HL-60 (cell line): ENCODE data around the gene FIG4.

Source experiments
- DNase-seq, 2 experiments: peaks; one replicate each; pipeline ENCODE4 v3.0.0-alpha.2; 2010 to 2020; ENCODE audit warnings: low read depth in 1 of 2, low spot score in 1 of 2
- H3K27ac ChIP-seq: fragments of 250-450 bp; sonication (Bioruptor Pico); replicated peaks from 2 replicates; pipeline ENCODE4 v1.5.1; 2020; ENCODE audit warnings: mild to moderate bottlenecking, moderate library complexity
- H3K27me3 ChIP-seq: fragments of 250-450 bp; sonication (Bioruptor Pico); 2 replicates; pipeline ENCODE4 v1.5.1; 2021; ENCODE audit warnings: mild to moderate bottlenecking, moderate library complexity; ENCODE audit not compliant: insufficient read depth, poor library complexity, severe bottlenecking
- H3K4me3 ChIP-seq: replicated peaks from 2 replicates; pipeline ENCODE4 v1.5.1; 2011; ENCODE audit warnings: mild to moderate bottlenecking, control low read depth, low read length; ENCODE audit not compliant: insufficient read depth
- CTCF ChIP-seq: IDR thresholded peaks from one replicate; pipeline ENCODE4 v1.5.1; 2011; ENCODE audit warnings: low read length, control low read depth, inconsistent platforms; ENCODE audit not compliant: insufficient read depth
- GABPA ChIP-seq: IDR thresholded peaks from 2 replicates; pipeline ENCODE4 v1.6.1; 2012; ENCODE audit warnings: low read depth
- POLR2AphosphoS5 ChIP-seq: IDR thresholded peaks from 2 replicates; pipeline ENCODE4 v1.6.1; 2012; ENCODE audit warnings: low read depth
- REST ChIP-seq: IDR thresholded peaks from 2 replicates; pipeline ENCODE4 v1.6.1; 2012; ENCODE audit warnings: low read depth; ENCODE audit not compliant: insufficient replicate concordance
- SPI1 ChIP-seq: IDR thresholded peaks from 2 replicates; pipeline ENCODE4 v1.6.1; 2012; ENCODE audit warnings: low read depth, mild to moderate bottlenecking, borderline replicate concordance

Gene FIG4

GRCh38 chr6:109669811-109670210 is 21.3 kb upstream of the FIG4 start:
- no peak for TF ChIP-seq CTCF
- no peak for TF ChIP-seq GABPA
- TF ChIP-seq REST: no peak
- no peak for TF ChIP-seq POLR2AphosphoS5
- TF ChIP-seq SPI1: no peak
- DNase-seq: no peak
- no peak overlapping the region for H3K4me3 ChIP-seq
- H3K27ac ChIP-seq: no peak overlapping the region
- no peaks in the 10 kb centered on the region for H3K27me3 ChIP-seq

DNA sequence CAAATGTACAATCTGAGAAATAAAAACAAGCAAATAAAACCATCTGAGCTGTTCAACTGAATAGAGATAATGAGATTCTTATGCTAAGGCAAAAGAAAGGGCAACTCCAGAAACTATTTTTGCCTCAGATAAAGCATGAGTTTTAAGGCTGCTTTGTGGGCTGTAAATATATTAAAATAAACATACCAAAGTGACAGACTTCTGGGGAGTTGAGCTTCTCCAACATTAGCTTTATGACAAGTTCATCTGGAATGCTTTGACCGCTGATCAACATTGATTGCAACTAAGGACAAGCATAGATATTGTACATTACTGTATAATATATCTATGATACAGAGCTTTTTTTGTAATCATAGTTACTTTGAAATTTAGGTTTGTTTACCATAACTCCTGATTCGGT is 19.4 kb upstream of the FIG4 start:
- no peaks in the 10 kb centered on the region for H3K27me3 ChIP-seq
- DNase-seq: no peak
- no peak overlapping the region for H3K27ac ChIP-seq
- H3K4me3 ChIP-seq: no peak overlapping the region
- no peak for TF ChIP-seq SPI1
- TF ChIP-seq CTCF: no peak
- TF ChIP-seq GABPA: no peak
- no peak for TF ChIP-seq REST
- TF ChIP-seq POLR2AphosphoS5: no peak

- TF ChIP-seq POLR2AphosphoS5 (no peak), REST (no peak), CTCF (no peak), SPI1 (no peak), GABPA (no peak)
- Histone ChIP-seq H3K27ac (no peak overlapping the region), H3K4me3 (no peak overlapping the region), H3K27me3 (no peaks in the 10 kb centered on the region)
- no peak for DNase-seq
These were observed 18.9 kb upstream of the FIG4 start for GRCh38 chr6:109672175-109672574.
